HG03521 (cell line): ENCODE data around the gene NTF3.

Experiments
- ATAC-seq: cut with Tn5 transposase; IDR thresholded peaks from one replicate; pipeline ENCODE4 v1.9.1; 2021; ENCODE audit warnings: mild to moderate bottlenecking, moderate library complexity; ENCODE audit not compliant: unreplicated experiment

Gene NTF3

GRCh38 chr12:5456030-5456429 lies 24.1 kb downstream of the NTF3 start:
- no peak for ATAC-seq

DNA sequence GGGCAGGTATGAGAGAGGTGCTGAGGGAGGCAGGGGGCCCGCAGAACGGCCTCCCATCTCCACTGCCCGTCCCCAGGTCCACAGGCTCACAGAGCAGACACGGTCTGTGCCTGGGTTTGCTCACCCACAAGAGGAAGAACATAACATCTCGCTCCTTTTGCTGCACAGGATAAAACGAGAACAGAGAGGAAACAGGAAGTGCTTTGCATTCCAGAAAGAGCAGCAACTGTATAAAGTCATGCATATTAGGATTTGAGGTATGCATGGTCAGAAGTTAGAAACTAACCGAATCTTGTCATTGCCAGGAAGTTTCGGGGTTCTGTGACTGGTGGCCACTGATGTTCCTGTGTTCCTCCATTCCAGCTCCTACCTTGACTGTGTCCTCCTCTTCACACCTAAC lies 25.0 kb downstream of the NTF3 start:
- ATAC-seq: no peak

GRCh38 chr12:5458229-5459050 lies 26.5 kb downstream of the NTF3 start:
- ATAC-seq: no peak

GRCh38 chr12:5459051-5459782 lies 27.3 kb downstream of the NTF3 start:
- ATAC-seq: no peak

DNA sequence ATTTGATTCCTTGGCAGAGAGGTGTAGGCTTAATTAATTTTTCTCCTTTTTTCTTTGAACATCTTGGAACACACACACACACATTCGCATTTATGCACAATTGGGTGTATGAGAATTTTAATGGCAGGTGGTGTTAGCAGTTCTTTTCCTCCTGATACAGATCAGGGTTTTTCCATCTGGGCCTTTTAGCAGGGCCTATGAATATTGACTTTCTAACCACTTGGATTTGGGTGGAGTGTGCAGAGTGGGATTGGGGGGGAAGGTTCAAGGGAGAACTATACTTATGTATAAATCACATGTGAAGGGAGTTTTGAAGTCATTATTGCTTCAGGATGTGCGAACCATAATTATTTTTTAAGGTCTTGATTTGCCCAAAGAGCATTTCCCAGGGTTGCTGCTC lies 28.9 kb downstream of the NTF3 start:
- no peak for ATAC-seq

- no peak for ATAC-seq
These were observed 30.1 kb downstream of the NTF3 start for GRCh38 chr12:5461966-5462365.

DNA sequence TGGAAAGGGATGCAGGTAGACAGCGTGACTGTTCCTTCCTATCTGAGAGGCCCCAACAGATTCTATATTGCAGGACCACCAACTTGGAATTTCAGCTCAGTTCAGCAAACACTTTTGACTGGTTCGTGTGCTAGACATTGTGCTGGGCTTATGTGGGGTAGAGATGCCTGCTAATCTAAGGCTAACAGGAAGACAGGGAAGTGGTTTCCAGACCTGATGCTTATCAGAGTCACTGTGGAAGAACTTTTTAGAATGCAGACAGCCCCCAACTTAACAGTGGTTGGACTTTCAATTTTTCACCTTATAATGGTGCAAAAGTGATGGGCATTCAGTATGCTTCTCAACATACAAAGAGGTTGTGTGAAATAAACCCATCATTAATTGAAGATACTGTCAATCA lies 32.2 kb downstream of the NTF3 start:
- no peak for ATAC-seq

GRCh38 chr12:5465384-5465783 lies 33.5 kb downstream of the NTF3 start:
- no peak for ATAC-seq

GRCh38 chr12:5466521-5466960 lies 34.6 kb downstream of the NTF3 start:
- ATAC-seq: no peak

DNA sequence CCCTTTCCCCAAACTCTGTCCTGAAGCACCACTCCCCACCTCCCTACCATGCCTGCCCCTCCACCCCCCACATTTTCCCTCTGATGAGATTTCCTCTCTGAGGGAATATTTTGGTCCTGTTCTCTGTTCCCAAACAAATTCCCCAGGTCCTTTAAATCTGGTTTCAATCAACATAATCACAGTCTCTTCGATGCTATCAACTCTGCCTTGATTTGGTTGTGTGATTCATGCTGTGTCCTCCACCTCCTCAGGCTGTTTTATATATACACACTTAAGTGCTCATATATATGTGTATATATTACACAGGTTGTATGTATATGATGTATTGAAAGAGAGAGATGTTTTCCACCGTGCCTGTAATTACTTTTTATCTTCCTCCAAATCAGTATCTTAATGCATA lies 36.0 kb downstream of the NTF3 start:
- ATAC-seq: no peak

- no peak for ATAC-seq
These were observed 38.3 kb downstream of the NTF3 start for GRCh38 chr12:5470221-5470620.

- ATAC-seq: no peak
These were observed 38.8 kb downstream of the NTF3 start for GRCh38 chr12:5470703-5471102.

DNA sequence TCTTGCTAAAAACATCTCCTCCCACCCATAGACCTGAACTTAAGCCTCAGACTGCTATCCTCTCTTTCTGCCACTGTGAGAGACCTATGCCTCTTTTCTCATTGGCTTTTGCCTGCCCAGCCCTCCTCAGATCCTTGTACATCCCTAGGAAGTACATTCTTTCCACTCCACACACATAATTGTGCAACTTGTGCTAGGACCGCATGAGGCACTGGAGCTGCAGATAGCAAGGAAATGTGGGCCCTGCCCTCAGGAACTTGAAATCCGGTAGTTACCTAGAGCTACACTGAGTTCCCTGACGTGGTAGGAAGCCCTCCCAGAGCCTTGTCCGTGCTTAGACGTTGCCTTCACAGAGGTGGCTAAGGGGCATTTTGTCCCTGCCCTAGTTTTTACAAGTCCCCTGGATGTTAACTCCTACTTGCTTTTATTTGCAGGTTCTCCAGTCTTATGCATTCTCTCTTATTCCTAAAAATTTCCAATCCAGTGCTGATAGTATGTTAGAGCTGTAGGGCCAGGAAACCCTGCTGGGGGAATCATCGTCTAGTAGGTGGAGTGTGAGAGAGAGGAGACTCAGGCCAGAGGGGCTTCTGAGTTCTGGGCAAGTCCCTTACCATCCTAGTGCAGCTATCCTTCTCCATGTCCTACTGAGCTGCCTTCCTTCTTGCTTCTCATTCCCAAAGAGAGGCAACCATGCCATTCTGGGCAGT lies 41.3 kb downstream of the NTF3 start:
- no peak for ATAC-seq

- ATAC-seq: no peak
These were observed 41.8 kb downstream of the NTF3 start for GRCh38 chr12:5473783-5474116.

DNA sequence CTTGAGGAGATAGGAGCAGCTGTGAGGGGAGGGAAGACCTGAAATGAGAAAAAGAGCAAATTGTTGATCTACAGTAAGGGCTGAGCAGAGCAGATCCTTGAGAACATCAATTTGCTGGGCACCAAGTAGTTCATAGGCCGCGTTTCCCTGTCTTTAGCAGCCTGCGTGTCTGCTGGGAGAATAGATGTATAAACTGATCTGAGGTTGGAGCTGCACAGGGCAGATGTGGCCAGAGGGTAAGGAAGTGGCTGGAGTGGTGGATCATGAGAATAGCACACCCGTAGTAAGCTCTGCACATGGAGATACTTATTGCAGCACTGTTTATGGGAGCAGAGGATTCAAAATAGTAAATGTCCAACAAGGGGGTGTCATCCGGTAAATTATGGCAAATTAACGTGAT lies 44.4 kb downstream of the NTF3 start:
- ATAC-seq: no peak

- no peak for ATAC-seq
These were observed 46.3 kb downstream of the NTF3 start for GRCh38 chr12:5478081-5478706.

- no peak for ATAC-seq
These were observed 47.9 kb downstream of the NTF3 start for GRCh38 chr12:5479761-5480160.

DNA sequence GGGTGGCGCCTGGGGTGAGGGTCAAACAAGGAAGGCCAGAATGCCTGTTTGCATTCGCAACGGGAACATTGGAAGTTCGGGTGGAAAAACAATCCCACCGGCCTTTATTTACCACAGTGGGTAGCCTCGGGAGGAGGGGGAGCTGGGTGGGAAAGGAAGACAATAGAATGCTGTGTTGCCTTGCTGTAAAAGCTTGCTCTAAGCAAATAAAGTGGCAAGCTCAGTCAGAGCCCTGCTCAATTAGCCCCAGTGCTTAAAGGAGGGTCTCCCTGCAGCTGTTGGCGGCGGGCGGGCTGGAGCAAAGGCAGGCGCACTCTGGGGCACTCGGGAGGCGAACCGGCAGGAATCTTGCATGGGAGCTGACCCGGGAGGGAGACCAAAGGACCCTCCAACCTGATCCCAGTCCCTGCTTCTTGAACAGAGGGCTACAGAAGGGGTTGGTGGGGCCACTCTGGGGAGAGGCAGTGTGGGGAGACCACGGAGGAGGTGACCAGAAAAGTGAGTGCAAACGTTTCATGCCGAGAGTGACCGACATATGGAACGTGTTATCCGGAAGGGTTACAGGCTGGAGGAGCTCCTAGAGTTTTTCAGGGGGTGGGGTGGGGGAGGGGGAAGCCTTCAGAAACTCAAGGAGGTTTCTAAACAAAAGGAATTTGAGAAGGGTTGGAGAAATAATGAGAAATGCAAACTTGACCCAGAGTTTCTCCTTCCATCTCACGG lies 48.5 kb downstream of the NTF3 start:
- no peak for ATAC-seq

DNA sequence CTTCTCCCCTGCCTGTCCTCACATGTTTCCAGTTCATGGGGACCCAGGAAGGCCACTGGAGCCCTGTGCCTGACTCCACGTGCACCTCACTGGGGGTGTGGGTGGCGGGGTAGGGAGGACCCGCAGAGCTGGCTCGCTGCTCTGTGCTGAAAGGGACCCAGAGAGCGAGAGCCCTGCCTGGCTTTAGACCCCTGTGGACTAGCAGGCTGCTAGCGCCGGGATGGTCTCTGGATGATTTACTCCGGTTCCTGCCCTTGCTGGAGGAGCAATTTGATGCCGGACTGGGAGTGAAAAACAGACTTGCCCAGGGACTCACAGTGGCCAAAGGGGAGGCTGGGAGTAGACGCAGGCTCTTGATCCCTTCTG lies 49.0 kb downstream of the NTF3 start:
- no peak for ATAC-seq

DNA sequence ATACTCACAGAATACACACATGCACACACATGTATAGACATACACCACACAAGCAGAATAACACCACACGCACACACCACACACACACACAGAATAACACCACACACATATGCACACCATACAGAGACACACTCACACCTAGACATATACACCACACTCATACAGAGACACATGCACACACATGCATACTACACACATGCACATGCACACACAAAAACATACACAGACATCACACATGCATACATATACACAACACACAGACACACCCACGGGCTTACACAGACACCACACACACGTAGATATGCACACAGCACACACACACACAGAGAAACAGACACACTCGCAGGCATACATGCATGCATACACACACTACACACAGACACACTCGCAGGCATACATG lies 49.7 kb downstream of the NTF3 start:
- ATAC-seq: no peak

- no peak for ATAC-seq
These were observed 52.5 kb downstream of the NTF3 start for GRCh38 chr12:5484426-5484825.
